Astrocyte (in vitro differentiated cells and primary cell): Measurements from ENCODE around the gene SEC14L3.

Experiments used
- EZH2 ChIP-seq: IDR thresholded peaks from 2 replicates; pipeline ENCODE4 v1.6.1; 2012; ENCODE audit warnings: mild to moderate bottlenecking, low read length, inconsistent platforms; ENCODE audit not compliant: insufficient read depth
- TF ChIP-seq, protein P1 (sequence below): IDR thresholded peaks from 2 replicates; pipeline ENCODE4 v1.5.1; 2011; ENCODE audit warnings: low read depth, mild to moderate bottlenecking, inconsistent platforms, low read length, moderate library complexity; ENCODE audit not compliant: insufficient read depth

DNA sequence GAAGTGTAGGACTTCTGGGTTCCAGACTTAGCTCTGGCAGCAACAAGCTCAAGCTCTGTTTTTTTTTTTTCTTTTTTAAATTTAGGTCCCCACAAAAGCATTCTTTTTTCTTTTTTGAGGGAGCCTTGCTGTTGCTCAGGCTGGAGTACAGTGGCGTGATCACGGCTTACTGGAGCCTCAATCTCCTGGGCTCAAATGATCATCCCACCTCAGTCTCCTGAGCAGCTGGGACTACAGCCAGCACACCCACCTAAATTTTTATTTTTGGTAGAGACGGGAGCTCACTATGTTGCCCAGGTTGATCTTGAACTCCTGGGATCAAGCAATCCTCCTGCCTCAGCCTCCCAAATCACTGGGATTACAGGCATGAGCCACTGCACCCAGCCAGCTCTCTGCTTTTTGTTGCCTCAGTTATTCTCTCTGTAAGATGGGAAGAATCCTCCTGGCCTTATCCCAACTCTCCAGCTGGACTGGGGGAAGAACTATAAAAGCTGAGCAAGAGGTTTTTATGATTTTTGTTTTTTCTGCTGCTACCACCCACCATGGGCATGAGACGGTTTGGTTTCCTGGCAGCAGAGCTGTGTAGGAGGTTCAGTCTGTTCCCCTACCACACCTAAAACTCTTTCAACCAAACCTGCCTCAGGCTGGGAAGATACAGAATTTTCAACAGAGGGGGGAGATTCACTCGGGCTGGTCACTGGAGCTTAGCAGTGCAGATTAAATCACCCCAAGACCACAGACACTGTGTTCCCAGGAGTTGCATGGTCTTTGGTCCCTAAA lies 57.9 kb downstream of the SEC14L3 start:
- no peak for TF ChIP-seq EZH2
- TF ChIP-seq, protein P1, sequence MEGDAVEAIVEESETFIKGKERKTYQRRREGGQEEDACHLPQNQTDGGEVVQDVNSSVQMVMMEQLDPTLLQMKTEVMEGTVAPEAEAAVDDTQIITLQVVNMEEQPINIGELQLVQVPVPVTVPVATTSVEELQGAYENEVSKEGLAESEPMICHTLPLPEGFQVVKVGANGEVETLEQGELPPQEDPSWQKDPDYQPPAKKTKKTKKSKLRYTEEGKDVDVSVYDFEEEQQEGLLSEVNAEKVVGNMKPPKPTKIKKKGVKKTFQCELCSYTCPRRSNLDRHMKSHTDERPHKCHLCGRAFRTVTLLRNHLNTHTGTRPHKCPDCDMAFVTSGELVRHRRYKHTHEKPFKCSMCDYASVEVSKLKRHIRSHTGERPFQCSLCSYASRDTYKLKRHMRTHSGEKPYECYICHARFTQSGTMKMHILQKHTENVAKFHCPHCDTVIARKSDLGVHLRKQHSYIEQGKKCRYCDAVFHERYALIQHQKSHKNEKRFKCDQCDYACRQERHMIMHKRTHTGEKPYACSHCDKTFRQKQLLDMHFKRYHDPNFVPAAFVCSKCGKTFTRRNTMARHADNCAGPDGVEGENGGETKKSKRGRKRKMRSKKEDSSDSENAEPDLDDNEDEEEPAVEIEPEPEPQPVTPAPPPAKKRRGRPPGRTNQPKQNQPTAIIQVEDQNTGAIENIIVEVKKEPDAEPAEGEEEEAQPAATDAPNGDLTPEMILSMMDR: no peak
